Loucy (cell line): ENCODE data around the gene PRCP.

ENCODE experiments used
- EZH2phosphoT487 ChIP-seq: fragments of 200-600 bp; IDR thresholded peaks from 2 replicates; pipeline ENCODE4 v1.6.1; 2018; ENCODE audit warnings: antibody characterized with exemption, mild to moderate bottlenecking, moderate library complexity, borderline replicate concordance
- TF ChIP-seq, protein P1 (sequence below): fragments of 200-600 bp; sonication (generic); conservative IDR thresholded peaks from 2 replicates; pipeline ENCODE4 v1.5.1; 2014; ENCODE audit warnings: mild to moderate bottlenecking, antibody characterized with exemption, low read length

DNA sequence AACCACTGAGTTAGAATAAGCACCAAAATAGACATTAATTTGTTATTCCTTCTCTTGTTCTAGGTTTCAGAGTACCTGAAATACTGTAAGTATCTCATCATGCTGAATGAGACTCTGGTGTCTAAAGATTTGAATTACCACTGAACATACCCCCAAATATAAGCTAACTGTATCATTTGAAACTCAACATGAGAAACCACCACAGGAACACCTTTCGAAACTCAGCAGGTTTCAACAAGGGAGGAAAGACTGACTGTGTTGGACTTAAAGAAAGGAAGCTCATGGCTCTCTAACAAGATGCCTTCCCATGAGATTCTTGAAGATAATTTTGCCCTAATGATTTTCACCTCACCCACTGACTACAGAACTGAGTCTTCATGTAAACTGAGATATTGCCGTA, 37.0 kb downstream of the PRCP start:
- TF ChIP-seq, protein P1, sequence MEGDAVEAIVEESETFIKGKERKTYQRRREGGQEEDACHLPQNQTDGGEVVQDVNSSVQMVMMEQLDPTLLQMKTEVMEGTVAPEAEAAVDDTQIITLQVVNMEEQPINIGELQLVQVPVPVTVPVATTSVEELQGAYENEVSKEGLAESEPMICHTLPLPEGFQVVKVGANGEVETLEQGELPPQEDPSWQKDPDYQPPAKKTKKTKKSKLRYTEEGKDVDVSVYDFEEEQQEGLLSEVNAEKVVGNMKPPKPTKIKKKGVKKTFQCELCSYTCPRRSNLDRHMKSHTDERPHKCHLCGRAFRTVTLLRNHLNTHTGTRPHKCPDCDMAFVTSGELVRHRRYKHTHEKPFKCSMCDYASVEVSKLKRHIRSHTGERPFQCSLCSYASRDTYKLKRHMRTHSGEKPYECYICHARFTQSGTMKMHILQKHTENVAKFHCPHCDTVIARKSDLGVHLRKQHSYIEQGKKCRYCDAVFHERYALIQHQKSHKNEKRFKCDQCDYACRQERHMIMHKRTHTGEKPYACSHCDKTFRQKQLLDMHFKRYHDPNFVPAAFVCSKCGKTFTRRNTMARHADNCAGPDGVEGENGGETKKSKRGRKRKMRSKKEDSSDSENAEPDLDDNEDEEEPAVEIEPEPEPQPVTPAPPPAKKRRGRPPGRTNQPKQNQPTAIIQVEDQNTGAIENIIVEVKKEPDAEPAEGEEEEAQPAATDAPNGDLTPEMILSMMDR = no peak
- TF ChIP-seq EZH2phosphoT487 = no peak
